ENCODE results near the gene SLC39A13.

The SLC39A13 gene

GRCh38 chr11:47366020-47366490, 42.3 kb upstream of the SLC39A13 start:
- DNase-seq = no peak
- no peak overlapping the region for H3K4me3 ChIP-seq (ENCODE audit: low read depth, low read length)
- H3K36me3 ChIP-seq = no peaks in the 10 kb centered on the region
- H3K27me3 ChIP-seq (ENCODE audit: insufficient read depth, low read depth, severe bottlenecking) = no peaks in the 10 kb centered on the region
- TF ChIP-seq CTCF (IDR thresholded peaks at IDR 0.05; ENCODE audit: low read depth, low read length) = no peak
- H3K27ac ChIP-seq = no peak overlapping the region
- H3K9me3 ChIP-seq (ENCODE audit: severe bottlenecking) = no peaks in the 10 kb centered on the region

GRCh38 chr11:47369676-47370075, 38.7 kb upstream of the SLC39A13 start:
- no peak for DNase-seq
- no peak overlapping the region for H3K27ac ChIP-seq
- no peaks in the 10 kb centered on the region for H3K36me3 ChIP-seq
- no peak overlapping the region for H3K4me3 ChIP-seq (ENCODE audit: low read depth, low read length)
- no peaks in the 10 kb centered on the region for H3K9me3 ChIP-seq (ENCODE audit: severe bottlenecking)
- TF ChIP-seq CTCF (IDR thresholded peaks at IDR 0.05; ENCODE audit: low read depth, low read length) = no peak
- H3K27me3 ChIP-seq (ENCODE audit: insufficient read depth, low read depth, severe bottlenecking) = no peaks in the 10 kb centered on the region

DNA sequence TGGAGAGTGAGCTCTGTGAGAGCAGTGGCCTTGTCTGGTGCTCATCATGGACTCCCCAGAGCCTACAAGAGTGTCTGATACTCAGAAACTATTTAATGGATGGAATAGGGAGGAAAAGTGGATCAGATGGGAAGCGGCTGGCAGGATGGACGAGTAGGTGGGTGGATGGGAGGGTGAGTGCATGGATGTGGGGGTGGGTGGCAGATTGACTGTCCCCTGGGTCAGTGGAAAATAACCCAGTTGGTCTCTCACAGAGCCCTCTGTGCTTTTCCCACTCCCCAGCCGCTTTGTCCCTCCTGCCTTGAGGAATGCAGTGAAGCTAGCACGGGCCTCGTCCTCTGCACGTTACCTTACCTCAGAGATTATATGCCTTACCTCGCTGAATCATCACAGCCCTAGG, 36.0 kb upstream of the SLC39A13 start:
- Histone ChIP-seq H3K9me3 (ENCODE audit: severe bottlenecking) (no peaks in the 10 kb centered on the region), H3K27me3 (ENCODE audit: insufficient read depth, low read depth, severe bottlenecking) (no peaks in the 10 kb centered on the region), H3K27ac (no peak overlapping the region), H3K36me3 (no peaks in the 10 kb centered on the region), H3K4me3 (ENCODE audit: low read depth, low read length) (no peak overlapping the region)
- TF ChIP-seq CTCF (IDR thresholded peaks at IDR 0.05; ENCODE audit: low read depth, low read length) = no peak
- DNase-seq = no peak

DNA sequence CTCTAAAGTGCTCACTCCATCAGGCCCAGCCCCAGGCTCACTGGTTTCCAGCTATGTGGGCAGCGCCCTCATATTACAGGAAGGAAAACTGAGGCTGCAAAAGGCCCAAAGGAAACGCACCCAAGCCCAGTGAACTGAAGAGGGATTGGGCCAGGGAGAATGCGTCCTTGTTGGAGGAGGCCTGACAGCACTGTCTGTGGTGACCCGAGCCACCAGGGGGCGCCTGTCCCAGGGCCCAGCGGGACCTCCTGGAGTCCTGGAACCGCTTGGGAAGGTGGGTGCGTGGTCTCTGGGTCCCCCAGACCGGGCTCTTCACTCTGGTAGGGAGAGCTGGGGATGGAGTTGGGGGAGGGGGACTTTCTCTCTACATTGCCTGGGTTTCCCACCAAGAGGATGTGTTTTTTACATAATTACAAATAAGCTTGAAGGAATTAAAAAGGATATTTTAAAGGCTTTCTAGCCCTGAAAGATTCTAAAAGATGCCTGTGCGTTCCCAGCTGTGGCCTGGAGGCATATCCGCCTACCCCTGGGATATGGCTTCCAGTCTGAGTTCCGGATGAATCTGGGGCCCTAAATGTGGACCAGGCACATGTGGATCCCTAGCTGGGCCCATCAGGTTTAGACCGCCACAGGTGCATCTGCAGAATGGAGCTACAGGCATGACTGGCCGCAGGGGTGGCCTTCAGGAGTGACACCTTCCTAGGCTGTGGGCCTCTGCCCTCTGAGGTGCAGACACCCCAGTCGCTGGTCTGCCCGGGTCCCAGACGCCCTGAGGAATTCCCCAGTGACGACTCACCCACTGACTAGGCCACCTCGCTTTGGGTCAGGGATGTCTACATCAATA, 34.3 kb upstream of the SLC39A13 start:
- no peaks in the 10 kb centered on the region for H3K36me3 ChIP-seq

DNA sequence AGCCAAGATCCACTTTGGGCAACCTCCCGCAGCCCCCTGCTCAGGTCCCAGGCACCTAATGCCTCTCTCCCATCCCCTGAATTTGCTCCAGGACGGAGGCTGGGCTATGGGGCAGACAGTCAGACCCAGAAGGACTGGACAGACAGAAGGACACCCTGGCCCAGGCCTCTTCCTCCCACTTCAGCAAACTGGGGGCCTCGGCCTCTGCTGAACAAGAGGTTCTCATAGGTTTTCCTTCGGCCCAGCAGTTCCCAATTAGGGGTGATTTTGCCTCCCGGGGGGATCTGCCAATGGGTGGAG, 33.7 kb upstream of the SLC39A13 start:
- TF ChIP-seq CTCF (IDR thresholded peaks at IDR 0.05; ENCODE audit: low read depth, low read length) = no peak

More for the DNA sequence above, 34.3 kb upstream of the SLC39A13 start:
- H3K27ac ChIP-seq = no peak overlapping the region
- TF ChIP-seq CTCF (IDR thresholded peaks at IDR 0.05; ENCODE audit: low read depth, low read length) = peak; percentile 98
- no peaks in the 10 kb centered on the region for H3K27me3 ChIP-seq (ENCODE audit: insufficient read depth, low read depth, severe bottlenecking)
- DNase-seq = peak; percentile 85
- no peaks in the 10 kb centered on the region for H3K9me3 ChIP-seq (ENCODE audit: severe bottlenecking)
- H3K4me3 ChIP-seq (ENCODE audit: low read depth, low read length) = no peak overlapping the region

DNA sequence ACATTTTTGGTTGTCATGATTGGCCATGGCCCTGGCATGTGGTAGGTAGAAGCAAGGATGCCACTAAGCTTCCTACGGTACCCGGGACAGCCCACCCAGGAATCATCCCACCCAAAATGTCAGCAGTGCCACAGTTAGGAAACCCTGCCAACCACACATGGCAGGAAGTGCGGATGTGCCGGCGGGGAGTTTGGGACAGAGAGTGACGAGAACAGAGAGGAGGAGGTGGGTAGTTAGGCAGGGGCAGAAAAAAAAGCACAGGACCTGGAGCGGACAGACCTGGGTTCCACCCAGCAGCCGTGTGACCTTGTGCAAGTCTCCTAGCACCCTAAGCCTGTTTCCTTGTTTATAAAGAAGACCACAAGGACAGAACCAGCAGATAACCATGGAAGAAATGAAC, 33.4 kb upstream of the SLC39A13 start:
- DNase-seq = no peak
- Histone ChIP-seq H3K27me3 (ENCODE audit: insufficient read depth, low read depth, severe bottlenecking) (no peaks in the 10 kb centered on the region), H3K4me3 (ENCODE audit: low read depth, low read length) (no peak overlapping the region), H3K9me3 (ENCODE audit: severe bottlenecking) (no peaks in the 10 kb centered on the region), H3K27ac (no peak overlapping the region), H3K36me3 (no peaks in the 10 kb centered on the region)
- no peak for TF ChIP-seq CTCF (IDR thresholded peaks at IDR 0.05; ENCODE audit: low read depth, low read length)

More for the DNA sequence above, 33.7 kb upstream of the SLC39A13 start:
- Histone ChIP-seq H3K27ac (no peak overlapping the region), H3K4me3 (ENCODE audit: low read depth, low read length) (no peak overlapping the region), H3K27me3 (ENCODE audit: insufficient read depth, low read depth, severe bottlenecking) (no peaks in the 10 kb centered on the region), H3K9me3 (ENCODE audit: severe bottlenecking) (no peaks in the 10 kb centered on the region), H3K36me3 (no peaks in the 10 kb centered on the region)
- DNase-seq = no peak
